Measurements from ENCODE around the gene TSPEAR.
"Not testable (repeated sequence)": the region's sequence is repeated elsewhere in the genome, so short reads cannot be mapped to it uniquely, and the experiment has no call there.

The TSPEAR gene

DNA sequence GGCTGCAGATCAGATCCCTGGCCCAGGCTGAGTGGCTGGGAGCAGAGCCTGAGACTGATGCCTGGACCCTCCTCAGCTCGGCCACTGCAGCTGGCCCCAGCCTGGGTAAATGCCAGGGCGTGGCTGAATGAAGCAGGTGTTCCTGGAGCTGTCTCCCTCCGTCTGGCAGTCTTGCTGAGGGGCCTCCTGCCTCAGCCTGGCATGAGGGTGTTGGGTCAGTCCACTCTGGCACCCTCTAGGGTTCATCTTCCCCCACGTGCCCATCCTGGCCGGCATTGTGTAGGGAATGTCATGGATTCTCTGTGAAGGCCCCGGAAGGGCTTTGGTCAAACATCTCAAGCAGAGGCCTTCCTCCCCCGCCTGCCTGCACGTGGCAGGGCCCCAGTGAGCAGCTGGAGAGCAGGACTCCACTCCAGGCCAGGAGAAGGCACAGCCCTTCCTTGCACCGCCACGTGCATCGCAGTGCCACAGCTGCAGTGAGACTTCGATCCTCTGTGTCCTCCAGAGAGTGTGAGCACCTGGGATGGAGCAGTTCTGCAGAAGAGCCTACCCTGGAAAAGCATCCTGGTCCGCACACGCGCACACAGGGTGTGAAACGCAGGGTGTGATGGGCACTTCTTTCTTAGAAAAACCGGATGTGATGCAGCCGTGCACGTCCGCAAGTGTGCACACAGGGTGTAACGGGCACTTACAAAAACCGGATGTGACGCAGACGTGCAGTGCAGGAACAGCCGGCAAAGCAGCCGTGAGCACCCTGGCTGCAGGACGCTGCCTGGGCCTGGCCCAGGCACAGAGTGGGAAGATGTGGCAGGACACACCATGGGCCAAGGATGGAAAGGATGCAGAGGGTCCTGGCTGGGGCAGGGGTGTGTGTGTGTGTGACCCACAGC lies 142.5 kb downstream of the TSPEAR start:
- DNase-seq (ENCODE audit: low spot score): no peak

DNA sequence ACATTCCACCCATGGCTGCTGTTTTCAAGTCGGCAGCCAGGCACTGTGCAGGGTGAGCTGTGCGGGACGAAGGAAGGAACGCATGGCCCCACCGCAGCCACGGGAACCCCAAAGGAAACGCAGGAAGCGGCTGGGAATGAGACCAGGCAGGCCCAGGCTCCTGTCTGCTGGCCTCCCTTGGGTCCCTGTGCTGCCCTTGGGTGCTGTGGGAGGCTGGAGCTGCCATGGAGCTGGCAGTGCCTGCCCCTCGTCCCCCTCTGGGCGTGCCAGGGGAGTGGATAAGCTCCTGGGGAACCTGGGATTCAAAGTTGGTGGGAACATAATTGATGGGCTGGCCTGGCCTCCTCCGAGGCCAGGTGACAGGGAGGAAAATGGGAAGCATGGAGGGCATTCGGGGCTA lies 143.1 kb downstream of the TSPEAR start:
- DNase-seq (ENCODE audit: low spot score): no peak

DNA sequence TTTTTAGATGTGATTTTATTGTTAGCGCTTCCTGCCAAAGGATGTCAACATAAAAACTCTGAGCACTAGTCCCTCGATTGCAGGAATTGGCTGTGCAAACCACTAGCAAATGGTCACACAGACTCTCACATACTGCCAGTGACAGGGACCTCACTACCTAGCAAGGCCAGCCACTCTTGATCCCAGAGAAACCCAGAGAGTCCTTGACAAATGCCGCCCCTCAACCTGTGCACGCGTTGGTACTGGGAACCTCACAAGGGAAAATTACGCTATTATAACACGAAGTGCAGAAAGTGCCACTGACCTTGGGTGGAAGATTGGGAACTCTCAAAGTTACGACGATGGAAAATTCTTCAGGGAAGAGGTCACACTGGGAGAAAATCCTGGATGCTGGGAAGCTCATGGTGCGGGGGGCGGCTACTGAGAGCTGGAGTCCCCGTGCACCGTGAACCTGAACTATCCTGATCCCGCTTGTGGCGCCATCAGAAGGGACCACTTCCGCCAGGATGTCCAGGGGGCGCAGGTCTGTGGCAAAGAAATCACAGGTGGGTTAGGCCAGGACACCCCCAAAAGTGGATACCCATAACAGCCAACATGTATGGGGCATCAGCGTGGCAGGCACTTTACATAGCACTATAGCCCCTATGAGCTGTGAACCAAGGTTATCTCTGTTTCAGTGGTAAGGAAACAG lies 143.7 kb downstream of the TSPEAR start:
- DNase-seq (ENCODE audit: low spot score): no peak

DNA sequence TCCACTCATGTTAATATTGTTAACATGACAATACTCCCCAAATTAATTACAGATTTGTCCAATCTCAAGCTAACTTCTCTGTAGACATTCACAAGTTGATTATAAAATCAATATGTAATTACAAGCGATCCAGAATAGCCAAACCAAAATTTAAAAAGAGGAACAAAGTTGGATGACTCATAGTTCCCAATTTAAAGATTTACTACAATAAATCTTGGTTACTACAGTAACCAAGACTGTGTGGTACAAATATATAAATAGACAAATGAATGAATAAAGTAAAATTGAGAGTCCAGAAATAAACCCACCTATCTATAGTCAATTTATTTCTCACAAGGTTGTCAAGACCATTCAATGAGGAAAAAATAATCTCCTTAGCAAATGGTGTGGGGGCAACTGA lies 145.0 kb downstream of the TSPEAR start:
- DNase-seq (ENCODE audit: low spot score): no peak

DNA sequence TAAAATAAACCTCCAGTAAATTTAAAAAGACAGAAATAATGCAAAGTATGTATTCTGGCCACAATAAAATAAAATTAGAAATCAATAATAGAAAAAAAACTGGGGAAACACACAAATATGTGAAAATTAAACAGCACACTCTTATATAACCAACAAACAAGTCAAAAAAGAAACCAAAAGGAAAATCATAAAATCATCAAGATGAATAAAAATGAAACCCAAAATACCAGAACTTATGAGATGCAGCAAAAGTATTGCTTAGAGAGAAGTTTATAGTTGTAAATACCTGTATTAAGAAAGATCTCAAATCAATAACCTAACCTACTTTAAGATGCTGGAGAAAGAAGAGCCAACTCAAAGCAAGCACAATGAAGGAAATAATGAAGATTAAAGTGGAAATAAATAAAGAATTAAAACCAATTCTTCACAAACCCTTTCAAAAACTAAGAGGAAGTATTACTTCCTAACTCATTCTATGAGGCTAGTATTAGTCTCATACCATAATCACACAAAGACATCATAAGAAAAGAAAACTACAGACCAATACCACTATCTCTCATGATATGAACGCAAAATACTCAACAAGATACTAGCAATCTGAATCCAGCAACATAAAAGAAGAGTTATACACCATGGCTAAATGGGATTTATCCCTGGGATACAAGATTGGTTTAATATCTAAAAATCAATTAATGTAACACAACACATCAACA lies 146.3 kb downstream of the TSPEAR start:
- no peak for DNase-seq (ENCODE audit: low spot score)

DNA sequence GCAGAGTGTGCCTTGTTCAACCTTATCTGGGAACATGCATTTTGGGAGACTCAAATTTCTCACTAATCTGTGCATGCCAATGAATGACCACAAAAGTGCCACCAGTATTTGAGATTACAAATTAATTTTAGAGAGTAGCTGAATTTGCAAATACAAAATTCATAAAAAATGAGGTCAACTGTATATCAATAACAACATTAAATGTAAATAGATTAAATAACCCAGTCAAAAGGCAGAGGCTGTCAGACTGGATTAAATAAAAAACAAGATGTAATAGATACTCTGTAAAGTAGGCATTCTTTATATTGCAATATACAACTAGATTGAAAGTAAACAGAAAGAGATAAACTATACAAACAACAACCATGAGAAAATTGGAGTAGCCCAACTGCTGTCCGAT lies 147.3 kb downstream of the TSPEAR start:
- DNase-seq (ENCODE audit: low spot score): no peak

DNA sequence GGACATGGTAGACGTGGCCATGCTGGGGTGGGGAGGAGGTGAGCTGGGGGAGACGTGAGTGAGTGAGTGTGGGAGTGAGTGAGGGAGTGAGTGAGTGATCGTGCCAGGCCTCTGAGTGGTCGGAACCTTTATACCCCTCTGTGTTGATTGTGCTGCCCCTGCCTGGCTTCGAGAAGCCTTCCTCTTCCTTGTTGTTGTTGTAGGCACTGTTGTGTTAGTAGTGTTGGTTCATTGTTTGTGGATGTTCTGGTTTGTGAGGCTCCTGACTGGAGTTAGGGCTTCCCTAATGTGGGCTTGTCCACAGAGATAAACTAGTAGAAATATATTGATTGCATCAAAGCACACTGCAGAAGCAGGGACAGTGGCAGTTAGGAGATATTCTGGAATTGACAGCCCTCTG lies 152.7 kb downstream of the TSPEAR start, which contains the start of gene KRTAP10-3:
KRTAP10-3 (minus strand) TSS at position 101 of the 400 bp plus-strand sequence; CDS start at position 21, 80 bp downstream.
- no peak for DNase-seq (ENCODE audit: low spot score)

DNA sequence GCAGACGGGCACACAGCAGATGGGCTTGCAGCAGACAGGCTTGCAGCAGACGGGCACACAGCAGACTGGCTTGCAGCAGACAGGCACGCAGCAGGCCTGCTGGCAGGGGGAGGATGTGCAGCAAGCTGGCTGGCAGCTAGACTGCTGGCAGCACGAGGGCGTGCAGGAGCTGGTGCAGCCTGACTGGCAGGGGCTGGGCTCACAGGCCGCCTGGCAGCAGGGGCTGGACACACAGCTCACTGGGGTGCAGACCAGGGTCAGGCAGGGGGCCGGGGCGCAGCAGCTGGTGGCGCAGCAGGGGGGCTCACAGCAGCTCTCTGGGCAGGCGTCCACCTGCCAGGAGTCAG lies 153.1 kb downstream of the TSPEAR start:
- DNase-seq (ENCODE audit: low spot score): not testable (repeated sequence)

DNA sequence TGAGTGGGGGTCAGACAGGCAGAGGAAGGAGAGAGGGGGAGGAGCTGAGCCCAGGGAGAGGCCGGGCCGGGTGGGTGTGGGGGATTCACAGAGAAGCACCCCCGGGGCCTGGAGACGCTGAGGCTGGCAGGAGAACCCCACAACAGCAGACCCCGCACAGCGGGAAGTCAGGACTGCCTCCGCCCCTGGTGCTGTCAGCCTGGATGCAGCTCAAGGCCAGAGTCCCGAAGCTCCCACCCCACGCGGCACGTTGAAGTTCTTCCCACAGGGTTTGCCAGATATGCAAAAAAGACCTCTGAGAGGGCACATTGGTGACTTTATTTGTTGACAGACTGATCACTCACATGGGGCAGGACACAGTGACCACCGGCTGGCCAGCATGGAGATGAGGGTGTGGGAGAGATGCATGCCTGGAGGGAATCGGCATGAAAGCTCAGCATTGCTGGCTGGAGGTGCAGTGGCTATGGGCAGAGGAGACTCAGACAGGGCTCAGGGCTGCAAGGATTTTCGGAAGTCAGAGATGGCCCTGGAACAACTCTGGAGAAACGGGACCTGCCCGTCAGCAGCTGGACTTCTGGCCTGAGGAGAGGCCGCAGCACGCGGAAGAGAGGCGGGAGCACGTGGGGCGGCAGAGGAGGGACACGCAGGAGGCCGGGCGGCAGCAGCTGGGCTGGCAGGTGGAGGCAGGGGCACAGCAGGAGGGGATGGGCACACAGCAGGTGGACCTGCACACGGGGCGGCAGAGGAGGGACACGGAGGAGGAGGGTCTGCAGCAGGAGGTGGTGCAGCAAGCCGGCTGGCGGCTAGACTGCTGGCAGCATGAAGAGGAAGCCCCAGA lies 153.7 kb downstream of the TSPEAR start:
- DNase-seq (ENCODE audit: low spot score): no peak

DNA sequence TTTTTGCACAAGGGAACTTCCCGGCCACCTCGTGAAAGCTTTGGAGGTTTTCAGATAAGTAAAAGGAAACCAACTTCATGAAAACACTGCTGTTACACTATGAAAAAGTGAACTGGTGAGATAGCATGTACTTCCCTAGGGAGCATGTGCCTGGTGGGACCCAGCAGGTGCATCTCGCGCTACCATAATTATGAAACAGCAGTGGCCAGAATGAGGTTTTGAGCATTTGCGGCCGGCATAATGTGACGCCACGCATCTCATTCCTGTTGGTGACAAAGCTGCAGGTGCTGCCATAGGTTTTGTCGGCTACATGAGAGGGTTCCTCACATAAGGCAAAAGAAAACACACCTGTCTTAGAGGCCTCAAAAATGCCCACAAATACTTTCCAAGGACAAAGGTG lies 154.5 kb downstream of the TSPEAR start:
- no peak for DNase-seq (ENCODE audit: low spot score)

DNA sequence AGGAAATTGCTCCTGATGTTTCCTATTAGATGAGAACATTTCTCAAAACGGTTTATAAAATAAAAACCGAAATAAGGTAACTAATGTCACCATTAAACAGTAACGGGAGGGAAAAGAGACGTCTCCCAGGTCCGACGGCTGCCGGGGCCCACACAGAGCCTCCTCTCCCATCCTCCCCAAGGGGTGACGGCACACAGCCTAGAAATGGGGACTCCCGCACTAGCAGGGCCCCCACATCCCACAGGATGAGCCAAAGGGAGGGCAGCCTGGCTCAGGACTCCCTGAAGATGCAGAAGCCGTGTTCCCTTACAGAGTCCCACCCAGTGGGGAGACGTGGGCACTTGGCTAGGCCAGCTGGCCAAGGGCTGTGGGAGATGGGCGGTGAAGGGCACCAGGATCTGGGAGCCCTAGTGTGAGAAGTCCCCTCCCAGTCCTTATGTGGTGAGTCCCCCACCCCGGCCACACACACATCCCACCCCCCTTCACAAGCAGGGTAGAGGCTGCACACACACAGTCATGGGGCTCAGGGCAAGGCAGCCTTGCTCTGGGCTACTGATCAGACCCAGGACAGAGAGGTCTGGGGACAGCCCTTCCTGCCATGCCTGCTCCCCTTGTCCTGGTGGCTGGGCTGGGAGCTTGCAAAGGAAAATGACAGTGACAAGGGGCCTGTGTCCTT lies 156.0 kb downstream of the TSPEAR start:
- DNase-seq (ENCODE audit: low spot score): no peak

DNA sequence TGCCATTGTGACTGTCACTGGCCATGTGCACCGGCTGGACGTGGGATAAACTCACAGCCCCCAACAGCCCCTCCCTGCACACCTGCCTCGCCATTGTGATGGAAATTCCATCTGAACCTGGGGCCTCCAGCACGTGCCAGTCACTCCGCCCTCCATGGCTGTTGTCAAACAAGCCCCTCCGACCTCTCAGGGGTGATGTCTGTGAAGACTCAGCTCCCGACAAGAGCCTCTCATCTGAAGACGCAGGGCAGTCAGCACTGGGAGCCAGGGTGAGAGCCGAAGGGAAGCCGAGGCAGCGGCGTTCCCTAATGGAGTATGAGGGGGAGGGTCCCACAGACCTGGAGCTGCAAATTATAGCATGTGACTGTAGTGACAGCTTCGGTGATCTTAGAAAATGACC lies 158.7 kb downstream of the TSPEAR start:
- no peak for DNase-seq (ENCODE audit: low spot score)

DNA sequence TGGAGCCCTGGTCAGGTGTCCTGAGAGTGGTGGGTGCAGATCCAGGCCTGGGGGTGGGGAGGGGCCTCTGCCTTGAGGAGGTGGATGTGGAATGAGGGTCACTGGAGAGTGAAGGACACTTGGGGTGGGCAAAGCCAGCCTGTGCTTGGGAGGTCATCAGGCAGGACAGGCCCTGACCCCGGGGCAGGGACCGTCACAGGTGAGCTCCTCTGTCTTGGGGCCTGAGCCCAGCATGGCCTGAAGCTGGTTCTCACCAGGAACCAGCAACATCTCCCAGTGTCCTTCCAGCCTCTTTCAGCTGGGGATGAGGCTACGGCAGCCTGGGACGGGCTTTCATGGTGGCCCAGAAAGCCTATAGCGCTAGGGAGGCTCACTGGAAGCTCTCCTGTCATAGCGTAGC lies 159.2 kb downstream of the TSPEAR start:
- no peak for DNase-seq (ENCODE audit: low spot score)

DNA sequence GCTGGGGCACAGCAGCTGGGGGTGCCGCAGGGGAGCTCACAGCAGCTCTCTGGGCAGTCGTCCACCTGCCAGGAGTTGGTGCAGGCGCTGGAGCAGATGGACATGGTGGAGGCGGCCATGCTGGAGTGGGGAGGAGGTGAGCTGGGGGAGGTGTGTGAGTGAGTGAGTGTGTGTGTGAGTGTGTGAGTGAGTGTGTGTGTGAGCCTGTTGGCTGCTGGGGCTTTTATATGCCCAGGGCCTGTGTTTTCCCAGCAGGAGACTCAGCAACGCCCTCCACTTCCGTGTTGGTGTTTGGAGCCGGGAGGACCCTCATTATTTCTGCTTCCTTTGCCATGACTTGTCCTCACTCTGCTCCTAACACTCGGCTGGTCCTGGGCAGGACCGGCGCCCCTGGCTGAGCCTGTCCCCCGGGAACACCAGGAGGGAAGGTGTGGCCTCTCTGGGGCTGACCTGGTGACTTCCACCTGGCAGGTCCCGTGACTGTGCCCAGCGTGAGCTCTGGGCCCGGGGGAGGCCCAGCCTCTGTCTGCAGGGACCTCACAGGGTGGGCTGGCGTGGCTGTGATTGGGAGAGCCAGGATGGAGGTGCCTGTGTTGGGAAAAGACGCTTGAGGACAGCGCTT lies 159.9 kb downstream of the TSPEAR start, which contains the start of gene KRTAP10-2:
KRTAP10-2 (minus strand) TSS at position 166 of the 622 bp plus-strand sequence; CDS start at position 119, 47 bp downstream.
- DNase-seq (ENCODE audit: low spot score): no peak

DNA sequence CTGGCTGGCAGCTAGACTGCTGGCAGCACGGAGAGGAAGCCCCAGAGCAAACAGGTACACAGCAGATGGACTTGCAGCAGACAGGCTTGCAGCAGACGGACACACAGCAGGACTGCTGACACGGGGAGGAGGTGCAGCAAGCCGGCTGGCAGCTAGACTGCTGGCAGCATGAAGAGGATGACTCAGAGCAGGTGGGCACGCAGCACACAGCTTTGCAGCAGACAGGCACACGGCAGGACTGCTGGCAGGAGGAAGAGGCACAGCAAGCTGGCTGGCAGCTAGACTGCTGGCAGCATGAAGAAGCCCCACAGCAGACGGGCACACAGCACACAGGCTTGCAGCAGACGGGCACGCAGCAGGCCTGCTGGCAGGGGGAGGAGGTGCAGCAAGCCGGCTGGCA lies 160.6 kb downstream of the TSPEAR start:
- no peak for DNase-seq (ENCODE audit: low spot score)

DNA sequence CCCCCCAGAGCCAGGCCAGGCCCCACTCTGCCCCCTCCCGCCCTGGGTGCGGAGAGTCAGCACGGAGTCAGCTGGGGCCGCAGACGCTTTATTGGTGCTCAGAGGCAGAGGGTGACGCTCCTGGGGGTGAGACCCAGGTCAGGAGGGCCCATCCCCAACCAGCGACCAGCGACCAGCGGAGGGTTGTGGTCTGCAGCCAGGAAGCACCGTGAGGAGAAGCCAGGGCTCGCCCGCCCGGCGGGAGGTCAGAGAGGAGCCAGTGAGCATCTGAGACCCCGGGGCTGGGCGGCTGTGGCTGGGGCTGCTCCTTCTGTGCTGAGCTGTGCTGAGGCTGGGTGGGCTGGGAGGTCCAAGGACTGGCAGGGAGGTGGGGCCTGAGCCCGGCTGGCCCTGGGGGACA lies 161.1 kb downstream of the TSPEAR start:
- not testable (repeated sequence) for DNase-seq (ENCODE audit: low spot score)

DNA sequence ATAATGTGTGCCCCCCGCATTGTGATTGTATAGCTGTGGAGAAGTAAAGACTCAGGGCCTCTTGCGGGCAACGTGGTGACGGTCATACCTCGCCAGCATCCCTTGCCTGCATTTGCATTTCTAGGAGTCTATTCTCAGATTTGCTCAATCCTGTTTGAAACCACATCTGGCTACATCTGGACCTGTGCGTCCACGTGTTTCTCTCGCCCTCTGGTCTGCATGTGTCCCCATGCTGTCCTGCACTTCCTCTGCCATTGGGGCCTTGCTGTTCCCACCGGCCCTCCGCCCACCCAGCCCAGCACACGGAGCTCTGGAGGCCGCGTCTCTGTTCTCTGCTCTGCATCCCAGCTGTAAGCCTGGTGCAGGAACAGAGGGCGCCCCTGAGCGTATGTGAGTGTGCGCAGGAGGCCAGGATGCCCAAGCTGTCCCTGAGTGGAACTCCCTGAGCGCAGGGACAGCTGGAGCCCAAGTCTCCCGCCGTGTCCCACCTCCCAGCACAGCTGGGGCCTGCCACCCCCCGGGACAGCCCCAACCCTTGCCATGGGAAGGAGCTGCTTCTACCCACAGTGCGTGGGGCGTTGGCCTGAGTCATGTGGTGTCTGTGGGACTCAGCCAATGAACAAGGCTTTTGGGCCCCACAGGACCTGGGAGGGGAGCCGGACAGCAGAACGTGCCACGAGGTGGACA lies 161.7 kb downstream of the TSPEAR start:
- no peak for DNase-seq (ENCODE audit: low spot score)

DNA sequence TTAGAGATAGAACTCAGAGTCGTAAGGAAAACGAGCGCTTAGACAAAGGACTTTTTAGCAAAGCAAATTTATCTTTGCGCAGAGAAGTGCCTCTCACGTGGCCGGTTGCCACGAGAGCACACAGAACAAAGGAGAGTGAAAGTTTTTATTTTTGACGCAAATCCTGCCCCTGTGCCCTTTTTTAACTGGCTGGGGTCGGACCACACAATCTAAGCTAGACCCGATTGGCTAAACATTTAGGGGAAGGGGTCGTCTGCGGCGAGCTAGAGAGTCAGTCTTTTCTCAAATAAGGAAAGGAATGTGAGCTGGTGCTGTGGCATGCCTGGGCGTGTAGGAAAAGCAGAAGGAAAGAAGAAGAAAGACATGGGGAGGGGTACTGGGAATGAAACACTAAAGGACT lies 162.4 kb downstream of the TSPEAR start:
- DNase-seq (ENCODE audit: low spot score): no peak

DNA sequence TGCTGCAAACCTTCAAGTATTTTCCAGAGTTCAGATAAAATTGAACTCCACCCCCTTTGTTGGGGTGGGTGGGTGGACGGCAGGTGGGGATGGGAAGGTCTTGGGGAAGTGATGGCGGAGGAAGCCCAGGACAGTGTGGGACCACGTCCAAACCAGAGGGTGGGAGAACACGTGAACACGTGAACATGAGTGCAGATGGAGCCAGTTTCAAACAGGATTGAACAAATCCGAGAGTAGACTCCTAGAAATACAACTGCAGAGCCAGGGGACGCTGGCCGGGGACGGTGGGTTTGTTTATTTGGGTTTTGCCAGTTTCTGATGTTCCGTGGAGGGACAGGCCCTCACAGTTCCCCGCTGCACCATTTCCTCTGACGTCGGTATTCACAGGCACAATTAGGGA lies 163.0 kb downstream of the TSPEAR start:
- no peak for DNase-seq (ENCODE audit: low spot score)
